Stimulated activated CD8-positive, alpha-beta memory T cell treated with anti-CD3 and anti-CD28 coated beads, Interleukin-4, amount 100 ng/mL, for 24 hours (primary cell): ENCODE results near the gene EPC1.
A peak's percentile ranks its signal among the peaks of the same experiment; 100 is the strongest.
"Not testable (repeated sequence)": the region's sequence is repeated elsewhere in the genome, so short reads cannot be mapped to it uniquely, and the experiment has no call there.

Source experiments
- DNase-seq: peaks from one replicate; pipeline ENCODE4 v3.0.0-alpha.2; 2020; ENCODE audit warnings: low read depth

EPC1 gene

DNA sequence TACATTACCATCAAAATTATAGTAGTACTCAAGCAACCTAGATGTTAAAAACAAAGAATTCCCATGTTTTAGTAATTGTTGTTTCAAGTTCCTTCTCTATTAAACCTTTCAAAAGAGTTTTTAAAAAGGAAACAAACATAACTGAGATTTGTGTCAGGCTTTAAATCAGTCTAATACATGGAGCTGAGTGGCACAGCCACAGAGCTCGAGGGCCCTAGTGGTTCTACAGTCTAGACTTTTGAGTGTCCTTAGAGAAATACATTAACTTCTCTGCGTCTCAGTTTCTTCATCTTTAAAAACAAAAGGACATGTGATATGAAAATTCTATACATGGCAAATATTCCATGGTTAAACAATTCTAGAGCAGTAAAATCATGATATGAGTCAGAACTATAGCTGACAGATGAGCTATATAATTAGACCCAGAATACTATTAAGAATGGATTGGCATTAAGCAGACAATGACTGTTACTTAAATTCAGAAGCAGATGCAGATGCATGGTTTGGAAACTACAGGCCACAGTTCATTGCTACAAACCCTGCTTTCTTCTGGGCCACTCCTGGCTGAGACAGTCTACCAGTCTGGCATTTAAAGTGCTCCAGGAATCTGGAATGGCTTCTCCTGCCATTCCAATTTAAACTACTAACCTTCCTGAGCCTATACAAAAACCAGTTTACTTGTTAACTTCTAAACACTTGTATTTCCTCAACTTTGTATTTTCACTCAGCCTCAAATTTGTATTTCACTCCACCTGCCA lies 77.4 kb downstream of the EPC1 start:
- no peak for DNase-seq

DNA sequence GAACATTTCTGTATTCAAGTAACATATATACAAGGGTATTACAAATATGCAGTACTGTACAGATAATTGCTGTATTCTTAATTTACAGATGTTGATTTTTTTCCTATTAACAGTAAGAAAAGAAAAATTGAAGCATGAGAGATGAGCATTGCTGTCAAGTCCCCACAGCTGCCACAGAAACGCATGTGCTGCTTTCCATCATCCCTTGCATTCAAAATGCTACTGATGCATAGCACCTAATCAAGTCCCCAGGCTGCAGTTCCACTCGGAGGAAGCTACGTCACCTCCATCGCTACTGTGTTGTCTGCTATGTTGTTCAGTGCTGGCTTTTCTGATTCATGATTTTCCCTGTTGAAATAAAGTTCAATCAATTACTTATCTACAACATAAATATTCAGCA lies 78.2 kb downstream of the EPC1 start:
- no peak for DNase-seq

DNA sequence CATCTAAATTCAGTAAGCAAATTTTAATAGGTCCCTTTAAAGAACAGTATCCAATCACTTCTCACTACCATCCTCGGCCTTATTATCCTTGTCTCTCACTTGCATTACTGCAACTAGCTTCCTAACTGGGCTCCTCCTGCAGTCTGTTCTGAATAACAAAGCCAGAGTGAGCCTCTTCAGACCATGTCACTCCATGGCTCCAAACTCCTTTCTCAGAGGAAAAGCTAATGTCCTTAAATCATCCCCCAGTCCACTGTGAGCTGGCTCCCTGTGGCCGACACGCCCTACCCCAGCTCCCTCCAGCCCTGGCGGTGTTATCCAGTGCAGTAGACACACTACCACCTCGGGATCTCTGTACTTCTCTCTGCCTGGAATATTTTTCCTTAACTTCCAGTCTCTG lies 80.0 kb downstream of the EPC1 start:
- no peak for DNase-seq

DNA sequence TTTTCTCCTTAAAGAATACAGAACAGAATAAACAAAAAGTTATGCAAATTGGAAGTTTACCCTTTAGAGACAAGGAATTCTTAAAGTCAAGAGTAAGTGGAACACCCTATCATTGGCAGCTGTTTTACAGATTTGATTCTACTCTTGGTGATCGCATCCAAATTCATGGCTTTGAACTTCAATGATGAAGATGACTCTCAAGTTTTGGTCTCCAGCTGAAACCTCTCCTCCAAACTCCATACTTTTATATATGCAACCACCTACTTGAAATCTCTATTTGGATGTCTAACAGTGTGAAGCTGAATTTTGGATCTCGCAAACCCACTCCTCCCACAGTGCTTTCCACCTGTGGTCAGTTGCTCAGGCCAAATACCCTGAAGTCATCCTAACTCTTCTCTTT lies 80.4 kb downstream of the EPC1 start:
- DNase-seq = no peak

DNA sequence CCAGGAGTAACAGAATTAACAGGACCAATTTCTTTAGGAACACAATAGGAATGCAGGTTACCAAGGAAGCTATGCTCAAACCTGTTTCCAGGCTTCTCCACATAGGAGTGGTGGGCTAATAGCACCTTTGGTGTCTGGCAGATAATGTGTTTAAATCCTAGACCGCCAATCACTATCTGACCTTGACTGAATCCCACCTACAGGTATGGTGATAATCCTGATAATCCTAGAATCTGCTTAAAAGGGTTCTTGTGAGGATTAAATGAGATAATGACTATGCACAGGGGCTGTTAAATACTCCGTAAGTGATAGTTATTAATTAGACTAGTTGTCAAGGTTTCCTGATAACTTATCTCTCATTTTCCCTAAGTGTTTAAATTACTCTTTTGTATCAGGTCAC lies 81.2 kb downstream of the EPC1 start:
- no peak for DNase-seq

DNA sequence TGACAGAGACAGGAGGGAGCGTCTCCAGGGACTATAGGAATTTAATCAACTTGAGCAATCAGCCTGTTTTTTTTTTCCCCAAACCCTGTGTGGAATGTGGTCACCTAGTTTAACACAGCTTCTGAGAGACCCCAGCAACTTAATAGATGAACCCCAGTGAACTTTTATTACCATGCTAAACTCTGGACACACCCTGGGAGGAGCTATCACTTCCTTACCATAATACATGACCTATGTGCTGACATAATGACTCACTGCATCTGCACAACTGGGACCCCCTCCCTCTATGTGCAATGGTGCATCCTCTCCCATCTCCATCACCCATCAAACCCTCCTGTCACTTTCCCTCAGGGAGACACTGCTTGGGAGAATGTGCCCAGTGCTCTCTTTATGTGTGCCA lies 83.7 kb downstream of the EPC1 start:
- DNase-seq = no peak

DNA sequence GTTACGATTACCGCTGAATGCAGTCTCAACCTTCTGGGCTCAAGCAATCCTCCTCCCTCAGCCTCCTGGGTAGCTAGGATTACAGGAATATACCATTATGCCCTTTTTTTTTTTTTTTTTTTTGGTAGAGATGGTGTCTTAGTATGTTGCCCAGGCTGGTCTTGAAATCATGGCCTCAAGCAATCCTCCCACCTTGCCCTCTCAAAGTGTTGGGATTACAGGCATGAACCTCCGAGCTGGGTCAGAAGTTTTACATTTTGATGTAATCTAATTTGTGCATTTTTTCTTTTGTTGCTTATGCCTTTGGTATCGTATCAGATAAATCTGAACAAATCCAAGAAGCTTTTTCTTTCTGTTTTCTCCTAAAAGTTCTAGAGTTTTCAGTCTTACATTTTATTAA lies 87.4 kb downstream of the EPC1 start:
- no peak for DNase-seq

DNA sequence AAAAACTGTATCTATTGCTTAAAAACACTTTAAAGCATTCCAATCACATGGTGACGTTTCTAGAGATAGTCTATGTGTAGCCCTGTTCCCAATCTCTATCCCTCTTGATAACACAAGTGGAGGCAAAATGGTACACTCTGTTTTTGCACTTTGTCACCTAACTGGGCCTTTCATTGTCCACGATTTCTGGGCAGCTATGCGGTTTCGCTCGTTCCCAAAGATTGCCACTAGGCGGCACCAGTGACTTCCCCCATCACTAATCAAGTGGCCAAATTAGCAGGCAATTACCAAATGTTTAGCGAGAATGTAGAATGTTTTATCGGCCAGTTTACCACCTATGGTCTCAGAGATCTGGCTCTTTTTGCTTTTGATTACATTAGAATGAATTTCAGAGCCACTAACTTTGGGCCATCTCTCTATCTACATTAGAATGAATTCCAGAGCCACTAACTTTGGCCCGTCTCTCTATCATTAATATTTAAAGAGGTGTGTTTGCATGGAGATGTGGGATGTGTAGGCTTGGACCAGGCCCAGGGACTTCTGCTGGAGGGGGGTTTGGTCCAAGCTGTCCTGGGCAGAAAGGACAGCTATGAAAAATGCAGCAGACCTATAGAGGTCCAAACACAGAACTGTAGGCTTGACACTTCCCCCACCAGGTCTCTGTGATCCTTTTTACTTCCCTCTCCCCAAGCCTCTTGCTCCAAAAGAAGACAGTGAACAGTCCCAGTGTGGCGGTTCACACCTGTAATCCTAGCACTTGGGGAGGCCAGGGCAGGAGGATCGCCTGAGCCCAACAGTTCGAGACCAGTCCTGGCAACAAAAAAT lies 90.1 kb downstream of the EPC1 start:
- peak; percentile 55 for DNase-seq

DNA sequence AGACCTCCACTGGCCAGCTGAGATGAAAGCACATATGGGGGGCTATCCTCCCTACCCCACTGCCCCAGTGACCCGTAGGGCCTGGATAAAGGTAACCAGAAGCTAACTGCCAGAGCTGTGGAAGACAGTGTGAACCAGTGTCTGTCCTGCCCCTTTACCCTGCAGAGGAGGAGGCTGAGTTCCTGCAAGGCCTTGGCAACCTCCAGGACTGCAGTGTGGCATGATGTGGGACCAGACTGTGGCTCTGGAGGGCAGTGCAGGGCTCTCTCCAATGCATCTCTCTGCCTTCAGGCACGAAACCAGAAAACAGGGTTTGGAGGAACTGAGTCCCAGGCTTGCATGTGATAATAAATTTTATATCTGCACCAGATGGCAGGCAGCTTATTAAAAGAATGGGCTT lies 93.1 kb downstream of the EPC1 start:
- DNase-seq = no peak

DNA sequence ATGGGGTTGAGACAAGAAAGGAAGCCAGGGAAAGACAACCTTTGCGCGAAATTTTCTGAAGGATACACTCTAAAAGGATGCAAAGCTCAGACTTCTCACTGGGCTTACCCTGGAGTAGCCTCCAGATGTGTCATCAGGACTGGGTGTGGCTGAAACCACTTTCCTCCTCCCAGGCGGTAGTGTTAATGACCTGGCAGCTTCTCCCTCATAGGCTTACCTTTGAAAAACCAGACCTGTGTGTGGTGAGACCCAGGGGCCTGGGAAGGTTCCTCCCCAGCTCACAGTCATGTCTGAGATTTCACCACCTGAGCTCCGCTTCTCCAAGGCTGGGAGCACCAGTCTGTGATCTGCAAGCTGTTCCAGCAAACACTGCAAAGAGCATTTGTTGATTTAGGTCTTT lies 93.7 kb downstream of the EPC1 start:
- no peak for DNase-seq

DNA sequence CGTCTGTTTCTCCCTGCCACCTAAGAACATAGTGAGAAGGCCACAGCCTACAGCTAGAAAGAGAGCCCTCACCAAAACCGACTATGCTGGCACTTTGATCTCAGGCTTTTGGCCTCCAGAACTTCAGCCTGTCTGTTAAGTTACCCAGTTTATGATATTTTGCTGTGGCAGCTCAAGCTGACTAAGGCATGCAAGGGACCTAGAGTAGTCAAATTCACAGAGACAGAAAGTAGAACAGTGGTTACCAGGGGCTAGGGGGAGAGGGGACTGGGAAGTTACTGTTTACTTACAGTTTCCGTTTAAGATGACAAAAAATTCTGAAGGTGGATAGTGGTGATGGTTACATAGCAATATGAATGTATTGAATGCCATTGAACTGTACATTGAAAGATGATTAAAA lies 96.5 kb downstream of the EPC1 start:
- not testable (repeated sequence) for DNase-seq

DNA sequence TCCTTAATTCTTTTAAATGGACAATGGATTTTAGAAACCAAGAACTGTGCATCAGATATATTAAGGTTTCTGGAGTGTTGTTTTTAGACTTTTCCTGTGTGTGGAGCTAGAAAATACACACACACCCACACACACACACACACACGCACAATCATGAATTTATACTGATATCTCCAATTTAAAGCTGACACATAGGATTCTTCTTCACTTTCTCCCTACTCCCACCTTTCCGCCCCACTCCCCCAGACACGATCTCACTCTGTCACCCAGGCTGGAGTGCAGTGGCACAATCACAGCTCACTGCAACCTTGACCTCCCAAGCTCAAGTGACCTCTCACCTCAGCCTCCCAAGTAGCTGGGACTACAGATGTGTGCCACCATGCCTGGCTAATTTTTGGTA lies 100.3 kb downstream of the EPC1 start:
- DNase-seq = no peak

DNA sequence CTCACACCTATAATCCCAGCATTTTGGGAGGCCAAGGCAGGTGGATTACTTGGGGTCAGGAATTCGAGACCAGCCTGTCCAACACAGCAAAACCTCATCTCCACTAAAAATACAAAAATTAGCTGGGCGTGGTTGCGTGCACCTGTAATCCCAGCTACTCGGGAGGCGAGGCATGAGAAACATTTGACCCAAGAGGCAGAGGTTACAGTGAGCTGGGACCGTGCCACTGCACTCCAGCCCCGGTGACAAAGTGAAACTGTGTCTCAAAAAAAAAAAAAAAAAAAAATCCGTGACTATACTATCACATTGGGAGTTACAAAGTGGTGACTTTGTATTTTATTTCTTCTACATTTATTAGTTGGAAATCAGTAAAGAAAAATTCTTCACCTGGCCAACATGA lies 101.2 kb downstream of the EPC1 start:
- no peak for DNase-seq

DNA sequence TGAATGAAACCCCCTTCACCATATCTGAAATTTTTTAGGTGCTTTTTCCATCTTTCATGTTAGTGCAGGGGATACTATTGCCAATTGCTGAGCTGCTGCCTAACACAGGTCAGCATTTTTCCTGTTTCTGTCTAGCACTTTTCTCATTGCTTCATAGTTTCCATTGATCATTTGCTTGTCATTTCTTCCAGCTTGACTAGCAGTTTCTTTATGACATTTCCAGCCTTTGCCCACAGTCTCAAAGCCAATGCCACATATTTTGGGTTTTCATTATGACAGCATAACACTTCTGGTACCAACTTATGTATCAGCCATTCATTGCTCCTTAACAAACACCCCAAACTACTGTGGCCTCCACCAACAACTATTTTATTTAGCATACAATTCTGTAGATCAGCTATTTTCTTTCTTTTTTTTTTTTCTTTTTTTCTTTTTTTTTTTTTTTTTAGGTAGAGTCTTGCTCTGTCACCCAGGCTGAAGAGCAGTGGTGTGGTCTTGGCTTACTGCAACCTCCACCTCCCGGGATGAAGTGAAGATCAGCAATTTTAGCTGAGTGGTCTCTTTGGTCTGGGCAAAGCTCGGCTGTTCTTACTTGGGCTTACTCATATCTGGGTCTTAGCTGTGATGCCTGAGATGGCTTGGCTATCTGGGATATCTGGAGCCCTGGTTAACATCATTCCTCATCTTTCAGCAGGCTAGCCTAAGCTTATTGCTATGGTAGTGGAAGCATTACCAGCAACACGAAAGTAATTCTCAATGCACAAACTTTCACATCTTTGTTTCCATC lies 102.3 kb downstream of the EPC1 start:
- DNase-seq = no peak

DNA sequence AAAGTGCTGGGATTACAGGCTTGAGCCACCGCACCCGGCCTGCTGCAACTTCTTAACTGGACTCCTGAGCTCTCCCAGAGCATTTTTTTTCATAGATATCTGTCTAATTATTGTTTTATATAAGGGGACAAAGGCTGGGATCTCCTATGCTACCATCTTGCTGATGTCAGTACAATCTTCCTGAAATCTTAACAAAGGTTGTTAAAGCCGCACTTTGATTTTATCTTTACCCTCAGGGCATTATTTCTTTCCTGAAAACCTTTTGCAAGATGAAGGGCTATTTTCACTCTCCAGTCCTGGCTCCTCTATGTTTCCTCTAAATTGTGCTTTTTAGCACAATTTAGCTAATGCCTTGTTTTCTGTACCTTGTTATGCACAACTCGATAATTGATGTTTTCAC lies 102.9 kb downstream of the EPC1 start:
- no peak for DNase-seq

DNA sequence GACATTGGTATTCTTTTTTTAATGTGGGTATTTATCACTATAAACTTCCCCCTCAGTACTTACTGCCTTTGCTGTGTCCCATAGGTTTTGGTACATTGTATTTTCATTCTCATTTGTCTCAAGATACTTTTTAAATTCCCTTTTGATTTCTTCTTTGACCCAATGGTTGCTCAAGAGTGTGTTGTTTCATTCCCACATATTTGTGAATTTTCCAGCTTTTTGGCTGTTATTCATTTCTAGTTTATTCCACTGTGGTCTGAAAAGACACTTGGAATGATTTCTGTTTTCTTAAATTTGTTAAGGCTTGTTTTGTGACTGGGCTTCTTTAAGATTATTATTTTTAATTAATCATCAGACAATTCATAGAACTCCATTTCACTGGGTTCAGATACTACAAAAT lies 105.0 kb downstream of the EPC1 start:
- no peak for DNase-seq

DNA sequence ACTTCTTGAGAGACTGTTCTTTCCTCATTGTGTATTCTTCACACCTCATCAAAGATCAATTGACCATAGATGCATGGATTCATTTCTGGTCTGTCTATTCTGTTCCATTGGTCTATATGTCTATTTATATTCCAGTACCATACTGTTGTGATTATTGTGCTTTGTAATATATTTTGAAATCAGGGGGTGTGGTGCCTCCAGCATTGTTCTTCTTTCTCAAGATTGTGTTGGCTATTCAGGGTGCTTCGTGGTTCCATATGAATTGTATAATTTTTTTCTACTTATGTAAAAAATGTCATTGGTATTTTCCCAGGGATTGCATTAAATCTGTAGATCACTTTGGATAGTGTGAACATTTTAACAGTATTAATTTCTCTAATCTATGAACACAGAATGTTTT lies 106.5 kb downstream of the EPC1 start:
- DNase-seq = no peak

DNA sequence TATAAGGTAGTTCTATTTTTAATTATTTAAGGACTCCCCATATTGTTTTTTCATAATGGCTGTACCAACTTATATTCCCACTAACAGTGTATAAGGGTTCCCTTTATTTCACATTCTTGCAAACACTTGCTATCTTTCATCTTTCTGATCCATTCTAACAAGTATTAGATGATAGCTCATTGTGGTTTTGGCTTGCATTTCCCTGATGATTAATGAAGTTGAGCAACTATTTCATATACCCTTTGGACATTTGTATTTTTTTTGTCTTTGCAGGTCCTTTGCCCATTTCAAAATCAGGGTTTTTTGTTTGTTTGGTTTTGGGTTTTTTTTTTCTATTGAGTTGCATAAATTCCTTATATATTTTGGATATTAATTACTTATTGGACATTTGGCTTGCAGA lies 107.2 kb downstream of the EPC1 start:
- no peak for DNase-seq

DNA sequence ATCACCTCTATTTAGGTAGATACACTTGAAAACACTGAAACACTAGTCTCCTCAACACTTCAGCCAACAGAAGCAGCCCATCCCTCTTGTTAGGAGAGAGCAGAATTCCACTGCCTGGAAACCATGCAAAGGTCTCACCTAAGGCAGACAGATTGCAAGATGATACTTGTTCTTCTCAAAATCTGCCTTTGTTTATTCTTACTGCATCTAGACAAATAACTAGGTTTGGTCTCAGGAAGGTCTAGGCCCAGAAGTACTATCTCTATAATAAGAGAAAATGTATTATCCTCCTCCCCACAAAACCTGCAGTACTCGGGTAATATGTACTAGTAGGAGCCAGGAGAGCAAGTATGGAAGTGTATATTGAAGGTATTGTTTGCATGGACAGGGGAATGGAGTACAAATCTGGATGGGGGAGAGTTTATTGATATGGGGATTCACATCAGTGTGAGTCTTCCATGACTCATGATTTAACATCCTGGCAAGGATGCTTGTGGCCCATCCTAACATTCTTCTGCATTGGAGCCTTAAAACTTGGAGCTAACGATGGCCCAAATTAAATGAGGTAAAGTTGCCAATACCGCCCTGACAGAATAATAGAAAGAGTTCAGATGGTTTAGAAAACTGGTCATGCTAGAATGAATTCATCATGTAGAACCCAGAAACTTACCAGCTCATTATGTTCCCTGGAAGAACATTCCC lies 109.2 kb downstream of the EPC1 start:
- no peak for DNase-seq

DNA sequence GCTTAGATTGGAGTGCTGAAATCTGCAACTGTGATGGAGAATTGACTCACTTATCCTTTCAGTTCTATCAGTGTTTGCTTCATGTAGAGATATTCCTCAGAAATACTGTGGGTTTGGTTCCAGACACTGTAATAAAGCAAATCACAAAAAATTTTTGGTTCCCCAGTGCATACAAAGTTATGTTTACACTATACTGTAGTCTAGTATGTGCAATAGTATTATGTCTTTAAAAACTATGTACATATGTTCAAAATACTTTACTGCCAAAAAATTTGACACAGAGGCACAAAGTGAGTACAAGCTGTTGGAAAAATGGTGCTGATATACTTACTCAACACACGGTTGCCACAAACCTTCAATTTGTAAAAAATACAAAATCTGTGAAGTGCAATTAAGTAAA lies 112.5 kb downstream of the EPC1 start:
- DNase-seq = no peak

DNA sequence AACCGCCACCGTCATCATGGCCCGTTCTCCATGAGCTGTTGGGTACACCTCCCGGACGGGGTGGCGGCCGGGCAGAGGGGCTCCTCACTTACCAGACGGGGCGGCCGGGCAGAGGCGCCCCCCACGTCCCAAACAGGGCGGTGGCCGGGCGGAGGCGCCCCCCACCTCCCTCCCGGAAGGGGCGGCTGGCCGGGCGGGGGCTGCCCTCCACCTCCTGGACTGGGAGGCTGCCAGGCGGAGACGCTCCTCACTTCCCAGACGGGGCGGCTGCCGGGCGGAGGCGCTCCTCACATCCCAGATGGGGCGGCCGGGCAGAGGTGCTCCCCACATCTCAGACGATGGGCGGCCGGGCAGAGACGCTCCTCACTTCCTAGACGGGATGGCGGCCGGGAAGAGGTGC lies 113.6 kb downstream of the EPC1 start:
- DNase-seq = not testable (repeated sequence)

DNA sequence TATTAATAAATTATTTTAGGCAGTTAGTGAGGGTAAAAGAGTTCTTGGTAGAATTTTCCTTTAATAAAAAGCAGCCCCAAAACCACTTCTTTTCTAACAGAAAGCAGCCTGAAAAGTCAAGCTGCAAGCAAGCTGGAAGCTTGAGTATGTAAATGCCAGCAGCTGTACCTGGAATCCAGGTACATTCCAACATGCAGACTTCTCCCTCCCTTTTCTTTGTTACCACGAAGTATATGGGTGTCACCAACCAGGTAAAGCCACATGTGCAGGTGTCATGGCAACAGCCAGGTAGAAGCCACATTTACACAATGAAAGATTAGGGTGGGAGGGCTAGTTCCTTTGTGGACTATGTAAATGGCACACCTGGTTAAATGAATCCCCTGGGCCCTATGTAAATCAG lies 114.6 kb downstream of the EPC1 start:
- no peak for DNase-seq
